Kidney glomerular epithelial cell (primary cell): ENCODE results near the gene LHFPL2.

ENCODE experiments used
- DNase-seq: peaks from one replicate; lab custom pipeline; 2025; lab: John Stamatoyannopoulos, UW

LHFPL2 gene

DNA sequence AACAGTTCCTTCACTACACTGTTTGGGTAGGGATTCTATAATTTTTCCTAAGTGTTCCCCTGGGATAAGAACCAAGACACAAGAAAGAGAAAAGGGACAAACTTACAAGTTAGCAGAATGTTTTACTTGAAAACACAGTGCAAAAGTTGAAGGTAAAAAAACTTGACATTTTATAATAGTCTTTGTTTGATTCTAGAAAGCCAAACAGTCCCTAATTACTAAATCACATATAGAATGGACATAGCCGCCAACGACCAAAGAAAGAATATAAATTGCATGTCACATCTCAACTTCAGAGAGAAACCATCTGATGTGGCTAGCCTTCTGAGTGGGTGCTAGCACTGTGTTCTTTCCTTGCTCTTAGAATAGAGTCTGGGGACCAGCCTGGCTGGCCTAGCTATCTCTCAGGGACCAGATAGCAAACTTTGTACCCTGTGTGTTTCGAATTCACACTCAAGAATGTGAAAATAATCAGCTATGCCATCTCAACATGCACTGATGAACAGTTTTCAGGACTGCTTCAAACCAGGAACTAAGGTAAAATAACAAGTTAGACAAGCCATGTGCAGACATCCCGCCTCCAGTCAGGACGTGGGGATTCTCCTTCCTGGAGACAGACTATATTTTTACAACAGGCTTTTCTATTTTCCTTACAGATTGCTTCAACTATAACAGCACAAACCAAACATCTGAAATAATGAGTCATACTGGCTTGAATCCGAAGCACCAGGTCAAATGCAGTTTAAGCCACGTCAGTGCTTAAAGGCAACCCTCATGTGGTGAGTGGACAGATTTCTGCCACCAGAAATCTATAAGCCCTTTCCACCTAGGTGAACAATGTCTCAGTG lies 53.7 kb downstream of the LHFPL2 start:
- DNase-seq, result peak; percentile 100

DNA sequence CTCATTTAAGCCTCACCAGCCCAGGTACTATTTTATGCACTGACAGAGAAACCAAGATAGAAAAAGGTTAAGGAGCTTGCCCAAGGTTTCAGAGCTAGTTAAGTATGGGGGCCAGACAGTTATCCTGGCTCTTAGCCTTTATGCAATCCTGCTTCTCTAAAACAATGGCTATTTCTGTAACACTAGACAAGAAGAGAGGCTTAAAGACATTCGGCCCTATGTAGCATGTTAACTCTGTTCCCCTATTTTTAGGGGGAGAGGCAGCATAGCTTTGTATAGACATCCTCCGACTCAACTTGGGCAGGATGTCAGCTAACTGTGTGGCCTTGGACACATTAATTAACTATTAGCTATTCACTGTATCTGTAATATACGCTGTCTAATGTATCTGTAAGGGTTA lies 54.6 kb downstream of the LHFPL2 start:
- no peak for DNase-seq

DNA sequence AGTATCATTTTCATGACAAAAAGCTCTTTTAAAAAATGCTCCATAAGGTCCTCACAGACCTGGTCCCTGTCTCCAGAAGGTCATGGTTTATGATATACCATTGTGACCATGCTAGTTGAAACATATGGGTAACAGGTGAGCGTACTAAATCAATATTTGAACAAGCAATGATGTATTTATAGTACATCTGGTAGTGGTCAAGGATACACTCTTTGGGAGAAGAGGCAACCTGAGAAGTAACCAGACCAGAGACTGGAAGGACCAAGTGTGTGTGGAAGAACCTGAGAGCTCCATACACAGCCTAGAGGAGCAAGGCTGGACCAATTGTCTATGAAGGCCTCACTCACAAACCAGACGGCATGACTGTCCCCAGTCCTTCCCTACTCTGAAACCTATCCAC lies 55.1 kb downstream of the LHFPL2 start:
- no peak for DNase-seq

DNA sequence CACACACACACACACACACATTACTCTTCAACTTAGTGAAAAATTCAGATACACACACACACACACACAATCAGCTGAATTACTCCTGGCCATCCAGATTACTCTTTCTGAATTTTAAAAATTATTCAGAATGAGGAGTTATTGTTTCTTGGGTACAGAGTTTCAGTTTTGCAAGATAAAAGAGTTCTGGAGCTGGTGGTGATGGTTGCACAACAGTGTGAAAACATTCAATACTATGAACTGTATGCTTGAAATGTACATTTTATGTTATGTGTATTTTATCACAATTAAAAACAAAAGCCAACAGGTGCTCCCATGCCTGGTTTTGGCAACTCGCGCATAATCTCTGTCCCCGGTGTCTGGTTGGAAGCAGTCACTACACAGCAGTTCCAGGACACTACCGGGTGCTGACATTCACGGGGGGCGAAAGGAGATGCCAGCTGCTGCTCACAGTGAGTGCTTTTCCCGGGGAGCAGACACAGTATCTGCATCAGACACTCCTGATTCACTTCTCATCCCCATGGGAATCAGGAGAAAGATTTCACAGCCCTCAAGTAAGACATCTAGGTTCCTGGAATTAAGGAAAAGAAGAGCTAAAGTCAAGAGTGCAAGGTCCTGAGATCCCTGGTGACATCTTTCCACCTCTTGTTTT lies 55.7 kb downstream of the LHFPL2 start:
- no peak for DNase-seq

DNA sequence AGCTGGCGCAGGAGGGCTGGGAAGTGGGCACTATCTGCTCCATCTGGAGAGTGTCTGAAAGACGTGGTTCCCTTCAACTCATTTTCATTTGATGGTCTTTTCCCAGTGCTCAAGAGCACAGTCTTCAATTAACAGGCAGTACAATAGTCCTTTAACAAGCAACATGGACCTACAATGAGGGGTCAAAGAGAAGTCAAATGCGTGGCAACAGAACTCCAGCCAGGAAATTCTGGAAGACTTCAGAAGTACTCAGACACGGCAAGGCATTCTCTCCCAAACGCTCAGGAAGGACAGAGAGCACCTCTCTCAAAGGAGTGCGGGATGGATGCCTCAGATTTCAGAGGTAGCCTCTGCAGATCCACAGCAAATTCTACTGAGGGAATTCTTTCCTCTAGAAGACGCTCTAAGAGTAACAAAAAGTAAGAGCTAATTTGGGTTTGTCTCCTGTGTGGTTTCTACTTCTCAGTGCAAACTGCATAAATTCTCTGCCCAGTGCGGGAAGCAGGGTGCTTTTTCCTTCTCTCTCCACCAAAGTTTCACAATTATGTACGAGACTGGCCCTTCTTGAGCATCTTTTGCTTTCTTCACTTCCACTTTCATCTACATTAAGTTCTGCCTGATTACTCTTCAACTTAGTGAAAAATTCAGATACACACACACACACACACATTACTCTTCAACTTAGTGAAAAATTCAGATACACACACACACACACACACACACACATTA lies 56.4 kb downstream of the LHFPL2 start:
- no peak for DNase-seq

DNA sequence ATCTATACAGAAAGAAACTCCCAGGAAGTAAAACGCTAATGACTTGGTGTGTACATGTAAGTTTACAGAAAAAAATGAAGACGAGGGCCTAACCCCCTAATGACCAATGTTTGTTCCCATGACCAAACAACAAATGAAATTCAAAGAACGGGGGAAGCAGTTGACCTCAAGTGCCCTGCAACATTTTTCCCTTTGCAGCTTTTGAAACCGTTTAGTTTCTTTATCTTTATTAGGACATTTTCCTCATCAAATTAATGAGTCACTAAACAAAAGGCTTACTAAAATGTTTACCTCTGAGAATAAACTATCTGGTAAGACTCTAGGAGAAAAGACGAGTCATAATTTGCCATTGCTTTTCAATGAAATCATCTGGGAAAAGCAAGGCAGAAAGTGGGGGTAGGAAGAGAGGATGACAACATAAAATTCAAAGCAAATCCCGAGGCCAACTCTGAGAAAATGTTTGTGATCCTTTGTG lies 57.4 kb downstream of the LHFPL2 start:
- peak; percentile 84 for DNase-seq

DNA sequence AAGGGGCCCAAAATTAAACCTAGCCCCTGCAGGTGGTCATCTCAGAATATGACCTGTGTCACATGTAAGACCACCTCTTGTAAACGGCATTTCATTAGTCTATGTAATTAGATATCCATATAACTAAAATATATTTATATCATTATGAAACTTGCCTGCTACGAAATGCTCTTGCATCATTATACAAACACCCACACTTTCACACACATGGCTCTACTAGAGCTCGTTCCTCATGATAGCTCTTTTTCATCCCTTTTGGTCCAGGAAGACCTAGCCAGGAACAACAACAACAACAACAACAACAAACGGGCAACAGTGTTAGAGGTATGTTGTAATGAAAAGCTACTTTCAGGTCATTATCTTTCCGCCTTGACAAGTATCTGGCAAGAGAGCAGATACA lies 58.6 kb downstream of the LHFPL2 start:
- no peak for DNase-seq

DNA sequence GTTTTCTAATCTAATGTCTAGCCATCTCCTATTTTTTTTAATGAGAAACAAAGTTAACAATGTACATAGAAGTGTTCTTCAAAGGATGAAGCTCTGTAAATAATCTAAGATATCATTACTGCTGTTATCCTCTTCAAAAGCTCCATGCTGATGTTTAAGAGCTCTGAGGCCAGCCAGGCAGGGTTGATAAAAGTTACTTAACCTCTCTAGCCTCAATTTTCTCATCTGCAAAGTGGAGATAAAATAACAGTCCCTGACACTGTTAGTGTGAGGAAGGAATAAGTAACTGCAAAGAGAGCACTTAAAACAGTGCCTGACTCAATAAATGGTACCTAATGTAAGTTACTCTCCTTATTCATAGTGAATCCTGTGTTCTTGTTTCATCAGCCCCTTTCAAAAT lies 60.1 kb downstream of the LHFPL2 start:
- no peak for DNase-seq

DNA sequence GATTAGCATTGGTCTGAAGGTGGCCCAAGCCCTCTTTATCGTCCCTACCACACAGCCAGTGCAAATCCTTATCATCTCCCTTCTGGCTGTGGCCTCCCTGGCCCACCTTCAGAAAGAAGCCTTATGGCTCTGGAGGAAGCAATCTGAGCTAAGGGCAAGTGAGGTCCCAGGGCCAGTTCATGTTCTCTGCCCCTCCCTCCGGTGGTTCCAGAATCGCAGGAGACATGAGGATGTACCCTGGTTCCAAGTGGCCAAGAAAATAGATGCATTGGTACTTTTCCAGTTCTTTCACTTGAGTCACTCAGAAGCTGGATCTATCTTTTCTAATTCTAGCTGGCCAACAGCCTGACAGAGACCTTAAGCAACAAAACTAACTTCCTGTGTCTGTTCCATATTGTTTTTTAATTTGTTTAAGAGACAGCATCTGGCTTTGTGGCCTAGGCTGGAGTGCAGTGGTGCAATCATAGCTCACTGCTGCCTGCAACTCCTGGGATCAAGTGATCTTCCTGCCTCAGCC lies 60.7 kb downstream of the LHFPL2 start:
- DNase-seq, result no peak

DNA sequence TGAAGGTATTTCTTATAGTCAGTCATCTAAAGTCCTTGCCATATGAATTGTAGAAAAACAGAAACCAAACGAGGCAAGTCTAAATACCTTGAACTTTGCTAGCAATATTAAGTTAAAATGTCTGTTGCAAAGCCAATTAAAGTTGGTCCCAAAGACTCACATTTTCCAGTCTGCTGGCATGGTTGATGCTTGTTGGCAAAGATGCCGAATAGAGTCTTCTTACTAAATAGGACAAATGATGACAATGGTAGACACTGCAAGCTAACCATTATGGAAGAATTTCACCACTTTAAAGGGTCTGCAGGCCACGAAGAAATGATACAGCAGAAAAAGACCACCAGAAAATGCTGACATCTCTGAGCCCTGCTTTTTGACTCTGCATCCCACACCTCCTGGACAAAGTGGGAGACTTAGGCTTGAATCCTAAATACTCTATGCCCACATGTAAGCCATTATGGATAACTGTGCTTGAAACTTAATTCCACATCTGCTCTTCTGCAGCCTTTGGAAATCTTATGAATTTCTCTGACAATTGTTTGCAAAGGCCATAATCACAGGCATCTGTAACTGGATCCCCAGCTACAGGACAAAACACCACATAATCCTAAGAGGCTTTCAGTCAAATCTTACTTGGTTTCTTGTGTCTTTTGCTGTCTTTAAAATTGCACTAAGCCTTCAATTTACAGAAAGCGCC lies 61.3 kb downstream of the LHFPL2 start:
- DNase-seq, result no peak

DNA sequence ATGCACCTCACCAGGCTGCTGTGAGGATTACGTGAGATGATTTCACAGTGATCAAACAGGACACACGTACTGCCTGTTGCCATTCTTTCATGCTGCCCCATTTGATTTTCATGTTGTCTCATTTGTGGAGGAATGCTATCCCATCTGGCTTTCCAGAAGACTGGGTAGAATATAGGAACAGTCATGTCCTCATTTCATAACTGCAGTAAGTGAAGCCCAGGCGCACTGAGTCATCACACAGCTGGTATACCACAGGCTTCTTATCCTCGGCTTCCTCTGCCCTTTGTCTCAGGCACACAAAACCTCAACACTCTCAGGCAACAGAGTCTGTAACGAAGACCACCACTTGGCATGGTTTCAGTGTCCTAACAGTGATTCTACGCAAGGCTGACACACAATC lies 62.3 kb downstream of the LHFPL2 start:
- DNase-seq, result peak; percentile 48

DNA sequence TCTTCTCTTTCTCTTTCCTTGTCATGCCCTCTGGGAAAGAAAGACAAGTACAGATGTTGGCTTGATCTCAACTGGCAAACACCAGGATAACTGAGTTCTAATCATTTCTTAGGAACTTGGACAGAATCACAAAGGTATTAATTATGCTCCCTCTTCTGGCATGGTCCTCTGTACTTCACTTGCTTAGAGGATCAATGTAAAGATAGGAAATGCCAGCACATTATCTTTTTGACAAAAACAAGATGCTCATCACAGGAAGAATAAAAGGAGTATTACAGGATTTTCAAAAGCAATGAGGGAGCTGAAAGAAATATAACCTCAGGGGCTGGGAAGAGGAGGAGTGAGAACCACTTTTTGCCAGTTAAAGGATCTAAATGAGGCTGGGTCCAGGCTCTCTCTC lies 70.6 kb downstream of the LHFPL2 start:
- no peak for DNase-seq

DNA sequence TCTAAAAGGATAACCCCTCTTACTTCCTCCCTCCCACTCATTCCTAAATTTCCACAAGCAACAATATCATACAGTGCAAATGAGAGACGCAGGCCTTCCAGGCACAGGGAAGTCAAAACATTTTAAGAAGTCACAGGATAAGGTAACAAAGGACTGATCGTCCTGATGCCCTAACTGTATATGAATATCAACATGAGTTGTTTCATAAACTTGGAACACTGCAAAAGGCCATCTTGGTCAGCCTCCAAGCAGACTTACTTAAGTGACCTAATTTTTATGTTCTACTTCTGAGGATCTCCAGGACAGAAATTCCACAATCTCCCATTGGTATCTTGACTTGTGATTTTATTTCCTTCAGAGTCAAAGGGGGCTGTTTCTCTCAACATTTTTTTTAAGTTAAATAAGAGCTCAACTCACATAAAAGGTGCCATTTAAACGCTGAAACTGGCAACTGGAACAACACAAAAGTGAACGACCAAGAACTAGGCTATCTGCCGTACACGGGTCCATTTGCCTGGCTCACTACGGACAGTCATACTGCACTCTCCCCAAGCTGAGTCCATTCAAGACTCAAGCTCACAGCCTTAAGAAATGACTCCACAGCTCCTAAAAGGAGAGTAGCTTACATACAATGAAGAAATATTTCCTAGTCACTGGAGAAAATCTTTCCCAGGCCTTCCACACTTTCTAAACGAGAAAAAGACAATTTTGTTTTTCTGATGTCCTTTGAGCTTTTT lies 71.3 kb downstream of the LHFPL2 start:
- DNase-seq, result no peak

DNA sequence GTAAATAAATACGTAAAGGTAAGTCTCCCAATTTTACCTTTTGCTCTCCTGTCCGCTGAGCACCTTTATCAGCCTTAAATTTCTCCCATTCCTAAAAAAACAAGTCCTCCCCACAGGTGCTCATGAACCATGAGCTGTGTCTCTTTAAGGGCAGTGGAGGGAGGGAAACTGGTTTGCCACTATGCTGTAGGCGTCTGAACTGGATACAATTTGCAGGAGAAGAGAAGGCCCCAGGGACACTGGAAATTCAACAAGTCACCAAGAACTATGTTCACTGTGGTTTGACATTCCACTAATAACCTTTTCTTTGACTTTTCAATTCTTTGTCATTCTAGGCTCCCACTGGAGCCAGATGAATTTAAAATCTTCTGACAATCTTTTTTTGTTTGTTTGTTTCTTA lies 72.2 kb downstream of the LHFPL2 start:
- DNase-seq, result no peak

DNA sequence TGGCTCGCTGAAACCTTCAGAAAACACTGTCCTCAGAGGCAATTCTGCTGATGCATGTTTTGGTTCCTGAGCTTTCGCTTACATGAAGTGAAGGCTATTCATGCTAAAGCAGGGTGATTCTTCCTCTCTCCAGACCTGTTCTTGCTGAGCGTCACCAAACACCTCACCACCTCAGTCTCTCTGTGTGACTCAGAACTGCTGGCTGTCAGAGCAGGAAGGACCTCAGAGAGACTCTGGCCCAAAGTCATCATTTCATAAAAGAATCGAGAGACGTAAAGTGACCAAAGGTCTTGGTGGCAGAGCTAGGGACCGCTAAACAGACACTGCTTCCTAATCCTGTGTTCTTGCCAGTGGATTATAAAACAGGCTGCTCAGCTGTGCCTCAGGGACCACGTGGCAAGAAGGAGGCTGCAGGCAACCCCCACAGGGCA lies 73.8 kb downstream of the LHFPL2 start:
- DNase-seq, result no peak

DNA sequence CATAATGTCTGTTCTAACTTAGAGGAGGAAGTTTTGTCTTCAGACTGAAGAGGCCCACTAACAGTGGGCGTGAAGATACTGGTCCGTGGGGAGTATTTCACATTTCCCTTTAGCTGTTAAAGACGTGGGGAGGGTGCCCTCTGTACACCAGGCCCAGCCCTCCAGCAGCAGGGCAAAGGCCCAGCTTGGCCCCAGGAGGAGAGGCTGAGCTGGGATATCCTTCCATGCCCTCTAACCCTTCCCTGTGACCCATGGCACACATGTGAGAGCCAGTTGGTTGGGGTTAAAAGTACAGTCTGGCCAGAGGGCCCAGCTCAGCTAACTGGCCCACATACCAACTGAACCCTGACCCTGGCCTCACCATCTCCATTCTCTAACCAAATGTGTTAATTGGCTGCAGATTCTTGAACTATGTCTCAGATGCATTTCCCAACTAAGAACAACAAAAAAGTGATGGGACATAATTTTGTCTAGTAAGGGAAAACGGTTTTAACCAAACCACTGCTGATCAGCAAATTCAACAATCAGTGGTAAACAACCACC lies 74.4 kb downstream of the LHFPL2 start:
- no peak for DNase-seq

DNA sequence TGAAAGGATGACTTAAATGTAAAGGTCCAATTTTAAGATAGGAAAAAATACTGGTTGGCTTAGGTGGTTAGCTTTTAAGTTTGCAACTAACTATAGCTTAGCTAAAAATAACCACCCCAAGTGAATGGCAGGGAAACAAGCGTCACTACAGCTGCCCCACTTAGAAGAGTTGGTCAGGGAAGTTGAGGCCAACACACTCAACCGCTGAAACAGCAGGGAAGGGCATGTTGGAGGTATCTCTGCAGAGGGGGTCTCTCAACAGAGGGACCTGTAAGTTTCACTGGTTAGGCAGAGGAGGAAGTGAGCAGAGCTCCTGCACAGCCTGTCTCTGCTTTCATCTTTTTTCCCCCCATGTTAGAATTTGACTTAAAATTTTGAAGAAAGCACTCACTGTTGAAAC lies 75.3 kb downstream of the LHFPL2 start:
- DNase-seq, result no peak

DNA sequence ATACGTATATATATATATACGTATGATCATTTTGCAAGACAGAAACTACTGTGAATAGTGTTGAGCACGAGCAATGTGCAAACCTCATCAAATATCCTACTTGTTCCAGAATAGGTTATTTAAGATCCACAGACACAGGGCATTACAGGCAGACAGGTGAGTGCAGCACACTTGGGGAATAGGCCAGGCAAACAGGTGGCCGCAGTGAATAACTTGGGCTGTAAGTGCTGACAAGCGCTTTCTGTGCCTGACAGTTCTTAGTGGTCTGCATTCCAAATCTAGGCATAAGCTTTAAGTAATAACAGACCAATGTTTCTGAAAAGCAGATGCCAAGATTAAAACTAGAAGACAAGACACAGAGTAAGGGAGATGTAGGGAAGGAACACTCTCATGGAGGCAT lies 77.9 kb downstream of the LHFPL2 start:
- DNase-seq, result no peak

DNA sequence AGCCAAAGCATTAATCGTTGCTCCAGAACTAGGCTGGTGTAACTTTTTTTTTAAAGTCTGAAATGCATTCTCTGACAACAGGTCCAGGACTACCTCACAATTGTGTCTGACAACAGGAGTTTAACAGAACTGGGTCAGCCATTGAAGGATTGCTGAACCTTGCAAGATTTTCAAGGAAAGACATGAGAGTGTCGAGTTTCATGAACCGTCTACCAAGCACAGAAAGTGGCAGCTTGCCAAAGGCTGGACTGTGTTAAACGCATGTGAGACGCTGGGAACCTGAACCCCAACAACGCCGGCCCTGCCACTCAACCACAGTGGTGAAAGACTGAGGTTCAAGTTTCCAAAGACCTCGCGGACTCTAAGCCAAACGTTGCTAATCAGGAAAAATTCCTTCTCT lies 79.1 kb downstream of the LHFPL2 start:
- DNase-seq, result peak; percentile 21

DNA sequence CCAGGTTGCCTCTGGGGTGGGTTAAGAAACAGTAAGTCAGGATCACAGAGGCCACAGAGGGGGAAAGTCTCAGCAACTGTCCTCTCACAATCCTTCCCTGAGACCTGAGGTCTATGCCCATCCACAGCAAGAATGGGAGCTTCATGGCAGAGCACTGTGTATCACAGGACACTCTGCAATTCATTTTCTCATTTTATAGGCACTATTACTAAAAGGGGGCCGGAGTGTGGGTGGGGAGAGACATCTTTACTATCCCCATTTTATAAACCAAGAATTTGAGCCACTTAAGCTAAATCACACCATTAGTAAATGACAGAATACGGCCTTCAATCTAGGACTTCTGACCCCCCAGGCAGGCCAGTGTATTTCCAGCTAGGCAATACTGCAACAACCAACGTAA lies 79.9 kb downstream of the LHFPL2 start:
- DNase-seq, result no peak

DNA sequence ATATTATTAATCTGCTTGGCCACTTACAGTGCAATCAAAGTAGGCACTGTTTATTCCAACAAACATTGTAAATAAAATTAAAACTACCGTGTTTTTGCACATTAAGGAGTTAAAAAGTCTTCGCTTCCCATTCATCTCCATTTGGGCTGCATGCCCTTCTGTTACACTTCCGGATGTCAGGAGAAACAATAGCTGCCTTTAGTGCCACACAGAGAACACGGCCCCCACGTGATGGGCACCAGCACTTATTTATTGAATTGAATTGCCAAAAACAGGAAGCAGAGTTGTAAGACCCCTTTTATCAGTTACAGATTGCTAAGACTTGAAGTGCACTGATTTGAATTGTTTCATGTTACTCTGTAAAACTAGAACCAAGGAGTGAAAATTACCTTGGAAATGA lies 80.4 kb downstream of the LHFPL2 start:
- DNase-seq, result no peak
